B cell (primary cell): ENCODE results near the gene CENPP.

Experiments
- CTCF ChIP-seq: fragments of 200-600 bp; IDR thresholded peaks from one replicate; pipeline ENCODE4 v1.8.0; 2022; ENCODE audit warnings: antibody characterized with exemption, mild to moderate bottlenecking
- EZH2 ChIP-seq: IDR thresholded peaks from 2 replicates; pipeline ENCODE4 v1.6.1; 2012; ENCODE audit warnings: borderline replicate concordance, low read depth, mild to moderate bottlenecking, moderate library complexity, low read length; ENCODE audit not compliant: insufficient read depth, poor library complexity, severe bottlenecking

DNA sequence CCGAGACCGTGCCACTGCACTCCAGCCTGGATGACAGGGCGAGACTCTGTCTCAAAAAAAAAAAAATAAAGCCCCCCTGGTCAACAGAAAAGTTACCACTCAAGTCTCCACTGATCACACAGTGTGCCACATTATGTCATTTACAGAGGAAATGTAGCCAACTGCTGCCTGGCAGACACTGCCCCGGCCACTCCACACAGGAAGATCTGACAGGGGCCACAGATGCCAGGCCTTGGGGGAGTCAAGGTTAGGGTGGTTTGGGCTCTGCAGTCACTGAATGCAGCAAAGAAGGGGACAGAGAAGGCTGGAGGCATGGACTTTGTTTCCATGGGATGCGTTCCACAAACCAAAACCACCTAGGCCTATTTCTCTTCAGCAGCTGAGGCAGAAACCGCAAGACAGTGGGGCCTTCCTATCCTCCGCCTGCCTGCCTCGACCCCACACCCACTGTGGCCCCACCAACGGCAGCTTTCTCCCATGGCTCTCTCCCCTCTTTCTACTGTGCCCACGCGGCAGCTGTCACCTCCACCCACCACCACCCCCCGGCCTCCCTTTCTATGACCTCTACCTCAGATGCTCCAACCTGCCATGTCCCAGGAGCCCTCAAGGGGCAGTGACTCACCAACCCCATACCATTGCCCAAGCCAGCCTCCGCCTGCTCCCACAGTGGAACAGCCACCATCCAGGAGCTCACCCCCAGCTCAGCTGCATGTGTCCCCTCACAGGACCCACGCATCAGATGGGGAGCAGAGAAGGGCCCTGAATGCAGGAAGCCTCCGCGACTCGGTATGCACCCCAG is 331.7 kb downstream of the CENPP start:
- TF ChIP-seq CTCF, result no peak
- TF ChIP-seq EZH2, result no peak
